Spleen (tissue), 7 donors: ENCODE results near the gene SPZ1.

ENCODE experiments used
- CTCF ChIP-seq, 11 experiments: fragments of 200-600 bp in 7 of 11; fragments of 450-650 bp in 4 of 11; sonication (generic) in 4 of 11; IDR thresholded peaks in 8 of 11; conservative IDR thresholded peaks in 3 of 11; 1 replicate in 7 of 11; 2 replicates in 4 of 11; pipeline versions ENCODE4 v1.4.0 to v1.8.0; 2016 to 2021; ENCODE audit warnings: antibody characterized with exemption in 11 of 11, inconsistent platforms in 4 of 11, mild to moderate bottlenecking in 1 of 11
- POLR2A ChIP-seq, 3 donors: fragments of 450-650 bp; IDR thresholded peaks; one replicate each; pipeline ENCODE4 v1.5.1; 2017; ENCODE audit warnings: antibody characterized with exemption in 3 of 3, mild to moderate bottlenecking in 1 of 3
- donor health status: DM: no; HTN: no; CAD: no; lungs with moderate emphysema.
- donor health status: DM: no; HTN: no; CAD: no.
- donor health status: DM: no; HTN: no; CAD: no.

- no peak for TF ChIP-seq POLR2A (IDR thresholded peaks at IDR 0.05)
- no peak for TF ChIP-seq CTCF (IDR thresholded peaks at IDR 0.05 in 8 of 11, conservative IDR thresholded peaks at IDR 0.05 in 3 of 11)
Measured at GRCh38 chr5:80319702-80320101, at the start of gene SPZ1.
